PFSK-1 (cell line): ENCODE results near the gene DCAKD.

Experiments
- FOXP2 ChIP-seq: optimal IDR thresholded peaks from 2 replicates; pipeline ENCODE3; 2011; ENCODE audit warnings: borderline replicate concordance, control low read depth, inconsistent platforms; ENCODE audit not compliant: insufficient read depth; ENCODE audit errors: extremely low read length, extremely low read depth
- POLR2AphosphoS5 ChIP-seq: IDR thresholded peaks from 2 replicates; pipeline ENCODE4 v1.6.1; 2012; ENCODE audit warnings: low read depth, mild to moderate bottlenecking, control low read depth, low read length, moderate library complexity
- REST ChIP-seq, 2 experiments: IDR thresholded peaks; 2 replicates each; pipeline versions ENCODE4 v1.6.1 to v1.8.0; 2011 to 2012; ENCODE audit warnings: low read depth in 2 of 2, low read length in 2 of 2, control low read depth in 1 of 2, inconsistent platforms in 1 of 2, mild to moderate bottlenecking in 1 of 2, moderate library complexity in 1 of 2; ENCODE audit not compliant: insufficient read depth in 1 of 2
- SIN3A ChIP-seq: IDR thresholded peaks from 2 replicates; pipeline ENCODE4 v1.6.1; 2012; ENCODE audit warnings: mild to moderate bottlenecking, low read length, moderate library complexity, borderline replicate concordance; ENCODE audit not compliant: insufficient read depth
- TAF1 ChIP-seq: IDR thresholded peaks from 2 replicates; pipeline ENCODE4 v1.6.1; 2012; ENCODE audit warnings: low read length, control low read depth, borderline replicate concordance; ENCODE audit not compliant: insufficient read depth

DCAKD gene

GRCh38 chr17:45070809-45071208 lies 19.4 kb upstream of the DCAKD start:
- TF ChIP-seq REST (IDR thresholded peaks at IDR 0.05; ENCODE audit: insufficient read depth in 1 of 2, low read depth in 2 of 2, low read length in 2 of 2) (no peak), FOXP2 (no peak), SIN3A (no peak), POLR2AphosphoS5 (no peak), TAF1 (no peak)

GRCh38 chr17:45070001-45070400 lies 18.6 kb upstream of the DCAKD start:
- TF ChIP-seq SIN3A = no peak

GRCh38 chr17:45067637-45068036 lies 16.2 kb upstream of the DCAKD start:
- TF ChIP-seq FOXP2 = no peak
- no peak for TF ChIP-seq SIN3A
- TF ChIP-seq REST (IDR thresholded peaks at IDR 0.05; ENCODE audit: insufficient read depth in 1 of 2, low read depth in 2 of 2, low read length in 2 of 2) = no peak
- TF ChIP-seq POLR2AphosphoS5 = no peak
- no peak for TF ChIP-seq TAF1

GRCh38 chr17:45063198-45063597 lies 11.8 kb upstream of the DCAKD start:
- TF ChIP-seq SIN3A (no peak), FOXP2 (no peak), REST (IDR thresholded peaks at IDR 0.05; ENCODE audit: insufficient read depth in 1 of 2, low read depth in 2 of 2, low read length in 2 of 2) (no peak), POLR2AphosphoS5 (no peak), TAF1 (no peak)

- TF ChIP-seq REST (IDR thresholded peaks at IDR 0.05; ENCODE audit: insufficient read depth in 1 of 2, low read depth in 2 of 2, low read length in 2 of 2) (no peak), FOXP2 (no peak), POLR2AphosphoS5 (no peak), TAF1 (peak; percentile 53; the same call in 1 of the 2 replicates), SIN3A (no peak)
Observed at GRCh38 chr17:45061606-45062205, 10.3 kb upstream of the DCAKD start.
